Measurements from ENCODE around the gene ARHGAP15.

DNA sequence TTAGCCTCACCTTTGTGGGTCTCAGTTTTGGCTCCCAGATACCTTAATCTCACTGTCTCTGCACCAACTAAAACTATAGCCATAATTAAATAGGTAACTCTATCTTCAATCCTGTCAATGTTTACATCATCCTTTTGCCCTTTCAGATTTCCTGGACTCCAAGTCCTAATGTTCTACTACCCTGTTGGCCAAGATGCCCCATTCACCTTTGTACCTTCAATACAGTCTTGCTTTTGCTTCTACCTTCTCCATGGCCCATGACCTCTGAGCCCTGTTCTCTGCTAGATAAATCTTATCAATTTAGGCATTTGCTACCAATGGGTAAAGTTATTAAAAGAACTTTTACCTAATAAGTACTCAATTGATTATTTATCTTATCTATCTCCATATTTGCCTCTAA is 635.5 kb downstream of the ARHGAP15 start:
- TF ChIP-seq, protein P1, sequence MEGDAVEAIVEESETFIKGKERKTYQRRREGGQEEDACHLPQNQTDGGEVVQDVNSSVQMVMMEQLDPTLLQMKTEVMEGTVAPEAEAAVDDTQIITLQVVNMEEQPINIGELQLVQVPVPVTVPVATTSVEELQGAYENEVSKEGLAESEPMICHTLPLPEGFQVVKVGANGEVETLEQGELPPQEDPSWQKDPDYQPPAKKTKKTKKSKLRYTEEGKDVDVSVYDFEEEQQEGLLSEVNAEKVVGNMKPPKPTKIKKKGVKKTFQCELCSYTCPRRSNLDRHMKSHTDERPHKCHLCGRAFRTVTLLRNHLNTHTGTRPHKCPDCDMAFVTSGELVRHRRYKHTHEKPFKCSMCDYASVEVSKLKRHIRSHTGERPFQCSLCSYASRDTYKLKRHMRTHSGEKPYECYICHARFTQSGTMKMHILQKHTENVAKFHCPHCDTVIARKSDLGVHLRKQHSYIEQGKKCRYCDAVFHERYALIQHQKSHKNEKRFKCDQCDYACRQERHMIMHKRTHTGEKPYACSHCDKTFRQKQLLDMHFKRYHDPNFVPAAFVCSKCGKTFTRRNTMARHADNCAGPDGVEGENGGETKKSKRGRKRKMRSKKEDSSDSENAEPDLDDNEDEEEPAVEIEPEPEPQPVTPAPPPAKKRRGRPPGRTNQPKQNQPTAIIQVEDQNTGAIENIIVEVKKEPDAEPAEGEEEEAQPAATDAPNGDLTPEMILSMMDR (conservative IDR thresholded peaks at IDR 0.05; ENCODE audit: low read depth in 2 of 2), result no peak
- TF ChIP-seq CREB1 (CRISPR knock-in tag; IDR thresholded peaks at IDR 0.05; ENCODE audit: low read depth), result no peak
- TF ChIP-seq POLR2AphosphoS5 (IDR thresholded peaks at IDR 0.05; ENCODE audit: low read depth), result no peak
- no peak for TF ChIP-seq EZH2 (IDR thresholded peaks at IDR 0.05; ENCODE audit: low read depth, unreplicated experiment)
- no peak for TF ChIP-seq EZH2phosphoT487 (IDR thresholded peaks at IDR 0.05; ENCODE audit: unreplicated experiment)
- TF ChIP-seq REST (IDR thresholded peaks at IDR 0.05; ENCODE audit: unreplicated experiment), result no peak
- TF ChIP-seq JUNB (IDR thresholded peaks at IDR 0.05; ENCODE audit: unreplicated experiment), result no peak
- TF ChIP-seq, protein P2, sequence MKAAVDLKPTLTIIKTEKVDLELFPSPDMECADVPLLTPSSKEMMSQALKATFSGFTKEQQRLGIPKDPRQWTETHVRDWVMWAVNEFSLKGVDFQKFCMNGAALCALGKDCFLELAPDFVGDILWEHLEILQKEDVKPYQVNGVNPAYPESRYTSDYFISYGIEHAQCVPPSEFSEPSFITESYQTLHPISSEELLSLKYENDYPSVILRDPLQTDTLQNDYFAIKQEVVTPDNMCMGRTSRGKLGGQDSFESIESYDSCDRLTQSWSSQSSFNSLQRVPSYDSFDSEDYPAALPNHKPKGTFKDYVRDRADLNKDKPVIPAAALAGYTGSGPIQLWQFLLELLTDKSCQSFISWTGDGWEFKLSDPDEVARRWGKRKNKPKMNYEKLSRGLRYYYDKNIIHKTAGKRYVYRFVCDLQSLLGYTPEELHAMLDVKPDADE (IDR thresholded peaks at IDR 0.05), result no peak
- TF ChIP-seq ZNF114 (CRISPR knock-in tag; IDR thresholded peaks at IDR 0.05), result no peak
- no peak for TF ChIP-seq ZNF331 (CRISPR knock-in tag; IDR thresholded peaks at IDR 0.05; ENCODE audit: low read depth)

Data from GM23338 (cell line).